ENCODE data around the gene CD52.

DNA sequence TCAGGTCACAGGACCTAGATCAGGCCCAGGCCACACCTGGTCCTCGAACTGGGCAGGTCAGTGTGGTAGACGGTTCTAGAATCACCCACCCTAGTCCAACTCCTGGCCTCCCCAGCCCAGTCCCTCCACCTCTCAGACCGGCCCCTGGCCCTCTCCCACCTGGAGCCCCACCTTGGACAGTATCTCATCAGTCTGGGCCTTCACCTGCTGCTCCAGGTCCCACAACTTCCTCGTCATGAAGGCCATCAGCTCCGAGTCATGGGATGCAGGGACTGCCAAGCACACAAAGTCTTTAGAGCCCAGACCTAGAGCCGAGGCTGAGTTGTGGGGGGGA is 20.0 kb upstream of the CD52 start:
- no peak for TF ChIP-seq POLR2A (IDR thresholded peaks at IDR 0.05; ENCODE audit: low read length)
- no peak for TF ChIP-seq GATA1 (IDR thresholded peaks at IDR 0.05; ENCODE audit: low read depth, low read length)

Data from erythroblast (primary cell).